AG20443 (cell line): ENCODE data around the gene TMEM171.
A peak's percentile ranks its signal among the peaks of the same experiment; 100 is the strongest.

Source experiments
- DNase-seq: peaks from one replicate; pipeline ENCODE4 v3.0.0; 2012; ENCODE audit warnings: low spot score, mixed read lengths

TMEM171 gene

DNA sequence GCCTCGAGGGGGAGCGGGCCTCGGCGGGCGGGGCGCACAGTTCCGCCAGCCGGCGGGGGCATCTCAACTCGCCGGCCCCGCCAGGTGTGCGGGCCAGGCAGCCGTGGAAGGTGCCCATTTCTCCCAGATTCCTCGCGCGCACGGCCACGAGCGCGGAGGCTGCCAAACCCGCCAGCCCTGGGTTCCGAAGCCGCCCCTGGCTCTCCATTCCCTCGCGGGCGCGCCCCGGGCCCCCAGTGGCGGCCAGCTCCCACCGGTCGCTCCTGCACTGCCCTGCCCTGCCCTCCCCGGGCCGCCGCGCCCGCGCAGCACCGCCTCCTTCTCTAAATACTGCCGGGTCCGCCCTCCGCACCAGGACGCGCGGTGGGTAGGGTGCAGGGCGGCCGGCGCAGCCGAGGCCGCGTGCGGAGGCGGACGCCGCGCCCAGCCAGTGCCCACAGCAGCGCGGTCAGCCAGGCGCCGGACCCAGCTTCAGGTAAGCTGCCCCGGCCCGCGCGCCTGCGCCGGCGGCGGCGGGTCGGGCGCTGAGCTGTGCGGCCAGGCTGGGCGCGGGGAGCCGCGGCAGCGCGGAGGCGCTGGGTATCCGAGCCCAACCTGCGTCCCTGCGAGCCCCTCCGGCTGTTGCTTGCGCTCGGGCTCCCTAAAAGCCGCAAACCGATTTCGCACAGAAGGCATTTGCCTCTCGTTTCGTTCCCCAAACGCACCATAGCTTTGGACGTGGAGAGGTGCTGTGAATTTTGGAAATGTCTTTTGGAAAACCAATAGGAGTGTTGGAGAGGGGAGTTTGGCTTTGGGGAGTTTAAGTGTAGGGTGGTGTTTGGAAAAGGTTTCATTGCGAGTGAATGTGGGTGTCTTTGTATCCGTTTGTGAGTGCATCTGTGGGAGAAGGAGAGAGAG lies at the start of gene TMEM171:
TSS of gene TMEM171 (plus strand) at position 354 of the 897 bp plus-strand sequence. CDS start 2,799 bp downstream, outside the sequence.
- DNase-seq = peak; percentile 79

GRCh38 chr5:73081093-73081492 lies 39.3 kb upstream of the TMEM171 start:
- DNase-seq = no peak

DNA sequence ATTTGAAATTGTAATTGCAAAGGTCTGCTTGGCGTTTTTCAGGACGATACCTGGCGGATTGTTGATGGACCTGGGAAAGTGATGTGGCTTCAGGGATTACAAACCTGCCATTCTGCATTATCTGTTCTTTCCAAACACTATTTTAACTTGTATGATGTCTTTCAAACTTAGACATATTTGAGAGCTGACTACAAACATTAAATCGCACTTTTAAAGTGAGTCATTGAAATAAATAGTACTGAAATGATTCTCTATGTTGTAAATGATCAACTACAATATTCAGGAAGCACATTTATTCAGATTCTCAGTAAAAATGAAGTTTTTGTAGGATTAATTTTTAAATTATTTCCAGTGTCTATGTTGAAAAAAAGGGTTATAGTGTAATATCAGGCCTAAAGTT lies 32.3 kb upstream of the TMEM171 start:
- no peak for DNase-seq

GRCh38 chr5:73093943-73094342 lies 26.4 kb upstream of the TMEM171 start:
- DNase-seq = peak; percentile 30

GRCh38 chr5:73094415-73094814 lies 26.0 kb upstream of the TMEM171 start:
- DNase-seq = no peak

- no peak for DNase-seq
Measured at GRCh38 chr5:73095564-73096238, 24.7 kb upstream of the TMEM171 start.

- no peak for DNase-seq
Measured at GRCh38 chr5:73096239-73096575, 24.2 kb upstream of the TMEM171 start.

- no peak for DNase-seq
Measured at GRCh38 chr5:73097740-73098139, 22.6 kb upstream of the TMEM171 start.

DNA sequence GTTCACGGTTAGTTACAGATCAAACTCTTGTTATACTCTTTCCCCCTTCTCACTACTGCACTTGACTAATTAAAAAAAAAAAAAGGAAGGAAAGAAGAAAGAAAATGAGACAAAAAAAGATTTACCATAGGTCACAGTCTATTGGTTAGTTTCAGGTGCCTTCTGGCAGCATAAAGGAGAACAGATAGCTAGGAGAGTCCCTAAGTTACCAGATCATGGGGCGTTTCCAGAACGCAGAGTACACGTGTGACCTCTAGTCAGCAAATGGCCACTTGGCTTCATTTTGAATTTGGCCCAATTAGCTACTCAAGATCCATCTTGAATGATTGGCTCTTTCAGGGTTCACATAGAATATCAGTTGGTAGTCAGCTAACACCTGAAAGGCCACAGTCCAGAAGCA lies 20.3 kb upstream of the TMEM171 start:
- no peak for DNase-seq

DNA sequence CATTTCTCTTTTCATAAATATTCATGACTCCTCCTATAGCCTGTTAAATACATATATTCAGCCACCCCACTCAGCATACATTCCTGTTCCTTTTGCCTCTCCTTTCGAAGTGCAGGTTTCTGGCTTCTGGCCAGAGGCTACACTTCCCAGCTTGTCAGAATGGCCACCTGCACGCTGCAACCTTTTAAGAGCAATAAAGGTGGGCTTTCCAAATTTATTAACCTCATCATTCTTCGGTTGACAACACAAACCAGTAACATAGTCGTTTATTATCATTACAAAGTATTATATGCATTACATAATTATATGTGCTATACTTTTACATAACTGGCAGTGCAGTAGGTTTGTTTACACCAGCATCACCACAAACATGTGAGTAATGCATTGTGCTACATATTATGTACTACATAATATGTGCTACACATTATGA lies 16.5 kb upstream of the TMEM171 start:
- no peak for DNase-seq

DNA sequence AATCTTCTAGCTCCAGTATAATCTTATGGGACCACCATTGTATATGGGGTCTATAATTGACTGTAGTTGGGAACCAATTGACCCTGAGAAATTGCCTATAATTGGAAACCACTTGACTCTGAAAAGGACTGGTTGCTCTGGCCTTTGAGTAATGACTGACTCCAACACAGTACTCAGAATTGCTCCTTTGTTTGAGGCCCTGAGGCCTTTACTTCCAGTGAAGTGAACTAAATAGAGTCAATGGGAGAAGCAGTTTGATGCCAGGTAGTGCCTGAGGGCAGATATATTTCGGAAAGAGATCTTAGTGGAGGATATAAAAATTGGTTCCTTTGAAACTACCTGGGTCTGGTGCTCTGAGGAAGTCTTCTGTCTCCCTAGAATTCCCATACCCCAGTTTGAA lies 16.0 kb upstream of the TMEM171 start:
- DNase-seq = no peak

DNA sequence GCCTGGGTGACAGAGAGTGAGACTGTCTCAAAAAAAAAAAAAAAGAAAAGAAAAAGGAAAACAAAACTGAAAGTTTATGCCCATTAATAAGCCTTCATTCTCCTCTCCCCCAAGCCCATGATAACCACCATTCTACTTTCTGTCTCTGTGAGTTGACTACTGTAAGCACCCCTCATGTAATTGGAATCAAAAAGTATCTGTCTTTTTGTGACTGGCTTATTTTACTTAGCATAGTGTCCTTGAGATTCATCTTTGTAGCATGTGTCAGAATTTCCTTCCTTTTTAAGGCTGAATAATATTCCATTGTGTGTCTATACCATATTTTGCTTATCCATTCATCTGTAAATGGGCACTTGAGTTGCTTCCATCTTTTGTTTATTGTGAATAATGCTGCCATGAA lies 14.0 kb upstream of the TMEM171 start:
- no peak for DNase-seq

GRCh38 chr5:73110190-73110589 lies 10.2 kb upstream of the TMEM171 start:
- DNase-seq = no peak

DNA sequence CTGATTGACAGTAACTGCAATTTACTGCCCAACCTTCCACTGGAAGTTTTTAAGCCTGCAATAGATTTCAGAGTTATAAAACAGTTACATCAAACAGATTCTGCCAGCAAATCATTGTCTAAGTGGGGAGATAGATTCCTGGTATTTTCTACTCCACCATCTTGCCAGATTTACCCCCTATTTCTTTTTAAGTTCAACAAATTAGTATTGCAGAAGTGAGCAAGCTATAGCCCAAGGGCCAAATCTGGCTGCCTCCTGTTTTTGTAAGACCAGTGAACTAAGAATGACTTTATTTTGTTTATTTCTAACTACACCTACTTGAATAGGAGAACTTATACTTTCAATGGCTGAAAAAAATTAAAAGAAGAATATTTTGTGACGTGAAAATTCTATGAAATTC lies 8.8 kb upstream of the TMEM171 start:
- DNase-seq = no peak

- no peak for DNase-seq
Measured at GRCh38 chr5:73112359-73112758, 8.0 kb upstream of the TMEM171 start.

- no peak for DNase-seq
Measured at GRCh38 chr5:73114044-73114688, 6.2 kb upstream of the TMEM171 start.

GRCh38 chr5:73115399-73116051 lies 4.8 kb upstream of the TMEM171 start:
- peak; percentile 86 for DNase-seq

DNA sequence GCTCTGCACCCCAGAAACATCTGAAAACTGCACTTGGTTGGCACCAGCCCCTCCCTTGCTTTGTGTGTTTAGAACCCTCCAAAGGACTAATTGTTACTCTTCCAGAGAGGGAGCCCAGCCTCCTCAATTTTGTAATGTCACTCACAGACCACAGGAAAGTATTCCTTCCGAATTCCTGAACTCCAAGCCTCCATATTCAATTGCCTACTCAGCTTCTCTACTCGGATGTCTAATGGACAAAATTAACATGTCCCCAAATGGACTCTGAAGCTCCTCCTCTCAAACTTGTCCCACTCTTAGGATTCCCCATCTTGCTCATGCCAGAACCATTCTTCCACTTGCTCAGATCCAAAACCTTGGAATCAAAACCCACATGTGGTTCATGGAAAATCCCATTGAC lies 3.9 kb upstream of the TMEM171 start:
- DNase-seq = no peak

DNA sequence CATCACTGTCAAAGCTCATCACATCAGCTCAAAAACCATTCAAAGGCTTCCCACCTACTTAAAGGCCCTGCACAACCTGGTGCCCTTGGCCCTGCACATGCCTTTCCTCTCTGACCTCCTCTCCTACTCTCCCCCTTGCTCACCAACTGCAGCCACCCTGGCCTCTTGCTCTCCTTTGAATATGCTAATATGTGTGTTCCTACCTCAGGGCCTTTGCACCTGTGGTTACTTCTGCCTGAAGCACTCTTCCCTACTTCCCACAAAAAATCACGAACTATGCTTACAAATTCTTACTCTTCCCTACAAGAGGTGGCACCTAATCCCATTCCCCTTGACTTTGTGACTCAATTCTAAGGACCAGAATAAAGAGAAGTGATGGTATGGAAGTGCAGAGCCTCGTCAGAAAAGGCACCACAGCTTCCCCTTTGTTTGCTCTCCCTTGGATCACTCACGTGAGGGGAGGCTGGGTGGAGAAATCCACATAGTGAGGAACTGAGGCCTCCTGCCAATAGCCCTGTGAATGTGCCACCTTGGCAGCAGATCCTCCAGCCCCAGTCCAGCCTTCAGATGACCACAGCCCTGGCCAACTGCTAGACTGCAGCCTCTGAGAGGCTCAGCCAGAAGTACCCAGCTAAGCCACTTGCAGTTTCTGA lies 3.2 kb upstream of the TMEM171 start:
- no peak for DNase-seq

GRCh38 chr5:73118391-73118973 lies 1.9 kb upstream of the TMEM171 start:
- no peak for DNase-seq

DNA sequence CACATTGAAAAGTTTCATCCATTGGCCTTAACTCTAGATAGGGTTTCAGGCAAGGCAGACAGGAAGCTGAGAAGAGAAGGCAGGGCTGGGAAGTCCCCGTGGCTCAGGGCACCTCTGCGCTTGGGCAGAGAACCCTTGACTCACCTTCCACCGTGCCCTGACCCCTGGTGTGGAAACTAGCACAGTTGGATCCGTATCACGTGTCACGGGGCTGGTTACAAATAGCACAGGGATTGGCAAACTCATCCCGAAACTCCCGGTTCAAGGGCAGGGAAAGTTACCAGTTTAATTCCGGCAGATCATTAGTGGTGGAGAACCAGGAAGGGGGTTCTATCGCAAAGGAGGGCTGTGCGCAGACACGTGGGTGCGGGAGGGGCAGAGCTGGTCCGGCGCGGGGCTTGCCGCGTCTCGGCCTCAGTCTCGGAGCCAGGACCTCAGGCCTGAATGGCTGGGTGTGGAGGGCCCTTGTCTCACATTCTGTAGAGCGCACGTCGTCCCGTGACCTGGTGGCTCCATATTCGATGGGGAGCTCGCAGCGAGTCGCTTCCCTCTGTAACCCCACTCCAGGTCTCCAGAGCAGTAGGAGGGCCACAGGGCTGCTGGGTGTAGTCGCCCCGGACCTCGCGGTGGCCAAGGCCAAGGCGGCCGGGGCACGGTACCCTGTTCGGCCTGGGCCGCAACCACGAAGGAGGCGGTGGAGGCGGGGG lies 771 bp upstream of the TMEM171 start:
- no peak for DNase-seq
